ENCODE measurements around the gene KDM2B.

GRCh38 chr12:121438905-121439304 is 141.9 kb downstream of the KDM2B start:
- TF ChIP-seq, protein P1, sequence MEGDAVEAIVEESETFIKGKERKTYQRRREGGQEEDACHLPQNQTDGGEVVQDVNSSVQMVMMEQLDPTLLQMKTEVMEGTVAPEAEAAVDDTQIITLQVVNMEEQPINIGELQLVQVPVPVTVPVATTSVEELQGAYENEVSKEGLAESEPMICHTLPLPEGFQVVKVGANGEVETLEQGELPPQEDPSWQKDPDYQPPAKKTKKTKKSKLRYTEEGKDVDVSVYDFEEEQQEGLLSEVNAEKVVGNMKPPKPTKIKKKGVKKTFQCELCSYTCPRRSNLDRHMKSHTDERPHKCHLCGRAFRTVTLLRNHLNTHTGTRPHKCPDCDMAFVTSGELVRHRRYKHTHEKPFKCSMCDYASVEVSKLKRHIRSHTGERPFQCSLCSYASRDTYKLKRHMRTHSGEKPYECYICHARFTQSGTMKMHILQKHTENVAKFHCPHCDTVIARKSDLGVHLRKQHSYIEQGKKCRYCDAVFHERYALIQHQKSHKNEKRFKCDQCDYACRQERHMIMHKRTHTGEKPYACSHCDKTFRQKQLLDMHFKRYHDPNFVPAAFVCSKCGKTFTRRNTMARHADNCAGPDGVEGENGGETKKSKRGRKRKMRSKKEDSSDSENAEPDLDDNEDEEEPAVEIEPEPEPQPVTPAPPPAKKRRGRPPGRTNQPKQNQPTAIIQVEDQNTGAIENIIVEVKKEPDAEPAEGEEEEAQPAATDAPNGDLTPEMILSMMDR (conservative IDR thresholded peaks at IDR 0.05), result no peak
- no peak for TF ChIP-seq ZFX (IDR thresholded peaks at IDR 0.05)
